Skeletal muscle cell (primary cell): Measurements from ENCODE around the gene RNF207.
A peak's percentile ranks its signal among the peaks of the same experiment; 100 is the strongest.

Experiments
- DNase-seq: peaks from one replicate; pipeline ENCODE4 v3.0.0-alpha.2; 2010; ENCODE audit warnings: low read depth
- H3K4me3 ChIP-seq: 2 replicates; pipeline ENCODE4 v1.5.1; 2011; ENCODE audit warnings: low read depth, mild to moderate bottlenecking, control low read depth, low read length, moderate library complexity

Gene RNF207

DNA sequence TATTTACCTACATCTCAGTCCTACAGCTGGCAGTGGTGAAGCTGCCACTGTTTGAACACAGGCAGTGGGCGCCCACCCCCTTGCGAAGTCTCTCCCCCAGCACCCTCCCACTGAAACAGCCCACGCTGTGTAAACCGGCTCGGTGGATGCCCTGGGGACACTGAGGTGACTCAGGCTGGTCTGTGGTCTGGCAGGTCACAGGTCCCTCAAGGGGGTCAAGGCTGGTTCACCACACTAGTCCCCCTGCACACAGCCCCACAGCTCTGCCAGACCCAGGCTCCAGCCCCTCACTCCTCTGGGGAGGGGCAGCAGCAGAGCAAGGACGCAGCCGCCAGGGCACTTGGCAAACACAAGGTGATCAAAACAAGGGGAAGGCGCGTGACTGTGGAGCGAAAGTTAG, 33.4 kb upstream of the RNF207 start:
- DNase-seq = no peak
- H3K4me3 ChIP-seq = no peak overlapping the region

- H3K4me3 ChIP-seq = no peak overlapping the region
- DNase-seq = no peak
Observed at GRCh38 chr1:6174621-6175410, 31.1 kb upstream of the RNF207 start.

GRCh38 chr1:6175411-6175828, 30.5 kb upstream of the RNF207 start:
- H3K4me3 ChIP-seq = no peak overlapping the region

GRCh38 chr1:6176779-6177178, 29.1 kb upstream of the RNF207 start:
- no peak overlapping the region for H3K4me3 ChIP-seq
- no peak for DNase-seq

More at GRCh38 chr1:6175411-6175828, 30.5 kb upstream of the RNF207 start:
- DNase-seq = no peak

GRCh38 chr1:6177681-6178380, 28.1 kb upstream of the RNF207 start:
- H3K4me3 ChIP-seq = no peak overlapping the region

GRCh38 chr1:6178751-6179563, 27.0 kb upstream of the RNF207 start:
- no peak overlapping the region for H3K4me3 ChIP-seq
- DNase-seq = no peak

More at GRCh38 chr1:6177681-6178380, 28.1 kb upstream of the RNF207 start:
- DNase-seq = no peak

GRCh38 chr1:6179564-6180175, 26.2 kb upstream of the RNF207 start:
- peak overlapping the region; percentile 18 for H3K4me3 ChIP-seq
- DNase-seq = no peak

- peak within 1 kb of the TSS; percentile 18 for H3K4me3 ChIP-seq
- DNase-seq = no peak
Observed at GRCh38 chr1:6180268-6180706, 25.6 kb upstream of the RNF207 start, which contains the start of gene CHD5. CHD5 (minus strand) TSS chr1:6180321; CDS start chr1:6180023, 298 bp downstream.

- no peak overlapping the region for H3K4me3 ChIP-seq
- DNase-seq = no peak
Observed at GRCh38 chr1:6180707-6181311, 25.1 kb upstream of the RNF207 start.

GRCh38 chr1:6181347-6181770, 24.6 kb upstream of the RNF207 start:
- H3K4me3 ChIP-seq = no peak overlapping the region
- no peak for DNase-seq

DNA sequence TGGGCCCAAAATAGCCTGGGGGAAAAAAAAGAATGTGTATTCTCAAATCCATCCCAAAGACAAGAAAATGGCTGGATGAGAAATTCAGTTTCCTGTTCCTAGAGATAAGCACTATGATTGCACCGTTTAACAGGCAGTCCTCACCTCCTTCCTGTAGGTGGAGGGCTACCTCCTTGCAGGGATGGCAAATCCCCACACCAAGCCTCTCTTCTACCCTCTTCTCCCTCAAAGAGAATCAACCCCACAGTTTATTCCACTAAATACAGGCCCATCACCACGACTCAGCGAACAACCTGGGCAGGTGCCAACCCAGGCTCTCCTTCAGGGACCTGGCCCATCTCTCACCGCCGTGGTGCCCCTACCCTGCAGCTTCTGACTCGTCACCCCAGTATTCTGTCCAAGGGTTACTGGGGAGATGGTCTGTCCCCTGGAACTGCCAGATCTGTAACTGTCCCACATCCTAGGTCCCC, 22.4 kb upstream of the RNF207 start:
- H3K4me3 ChIP-seq = no peak overlapping the region
- no peak for DNase-seq

GRCh38 chr1:6184083-6184783, 21.7 kb upstream of the RNF207 start:
- no peak overlapping the region for H3K4me3 ChIP-seq
- no peak for DNase-seq

DNA sequence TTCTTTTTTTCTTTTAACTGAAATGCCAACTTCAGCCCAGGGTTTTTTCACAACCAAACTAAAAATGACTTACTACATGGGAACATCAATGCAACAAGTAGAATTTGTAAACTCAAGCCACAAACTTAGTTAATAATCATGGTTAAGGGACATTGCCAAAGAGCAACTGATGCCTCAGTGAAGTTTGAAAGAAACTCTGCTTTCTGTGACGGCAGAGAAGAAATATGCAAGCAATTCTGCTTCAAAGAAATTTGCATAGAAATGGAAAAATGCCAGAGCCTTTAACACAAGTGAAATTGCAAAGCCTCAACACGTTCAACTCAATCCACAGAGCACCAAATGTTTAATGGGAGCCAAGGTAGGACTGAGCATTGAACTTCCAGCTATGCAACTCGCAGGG, 20.8 kb upstream of the RNF207 start:
- peak; percentile 26 for DNase-seq
- H3K4me3 ChIP-seq = no peak overlapping the region

DNA sequence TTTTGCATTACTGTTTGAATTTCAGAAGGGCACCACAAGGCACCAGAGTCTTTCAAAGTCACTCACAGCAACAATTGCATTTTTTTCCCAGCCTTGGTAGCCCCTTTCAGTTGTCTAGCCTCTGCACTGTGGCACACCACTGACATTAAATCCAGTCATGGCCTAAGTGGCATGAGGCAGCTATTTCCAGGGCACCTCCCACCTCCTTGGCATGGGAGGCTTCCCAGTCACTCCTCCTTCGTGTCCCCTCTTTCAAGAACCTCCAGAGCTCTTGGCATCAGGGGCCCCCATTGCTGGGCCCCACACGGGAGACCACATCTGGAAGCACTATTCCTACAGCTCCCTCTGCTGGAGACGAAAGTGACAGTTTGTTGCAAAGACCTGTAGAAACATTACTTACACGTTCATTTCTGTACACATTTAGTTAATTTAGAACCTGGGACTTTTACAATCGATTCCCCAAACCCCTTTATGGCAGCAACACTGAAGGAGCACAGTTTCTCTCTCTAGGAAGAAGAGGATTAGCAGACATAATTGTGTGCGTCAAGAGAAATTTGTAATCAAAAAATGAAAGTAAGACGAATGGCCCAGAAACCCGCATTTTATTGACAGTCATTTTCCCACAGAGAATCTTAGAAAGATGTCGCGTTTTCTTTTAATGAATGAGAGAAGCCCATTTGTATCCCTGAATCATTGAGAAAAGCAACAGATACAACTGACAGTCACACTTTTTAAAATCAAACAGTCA, 20.1 kb upstream of the RNF207 start:
- no peak overlapping the region for H3K4me3 ChIP-seq
- no peak for DNase-seq

DNA sequence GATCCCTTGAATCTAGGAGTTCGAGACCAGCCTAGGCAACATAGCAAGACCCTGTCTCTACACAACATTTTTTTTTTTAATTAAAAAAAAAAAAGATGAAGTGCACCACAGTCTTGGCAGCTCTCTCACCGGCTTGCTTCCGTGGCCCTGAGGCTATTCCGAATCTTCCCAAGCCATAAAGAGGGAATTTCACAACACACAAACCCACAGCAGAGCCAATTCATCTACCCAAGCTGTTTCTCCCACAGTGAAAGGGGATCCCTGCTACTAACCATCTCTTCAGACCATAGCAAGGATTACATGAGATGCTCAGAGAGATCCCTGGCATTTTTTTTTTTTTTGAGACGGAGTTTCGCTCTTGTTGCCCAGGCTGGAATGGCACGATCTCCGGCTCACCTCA, 17.5 kb upstream of the RNF207 start:
- no peak overlapping the region for H3K4me3 ChIP-seq
- DNase-seq = no peak

- no peak overlapping the region for H3K4me3 ChIP-seq
- DNase-seq = no peak
Observed at GRCh38 chr1:6191968-6192367, 14.0 kb upstream of the RNF207 start.

DNA sequence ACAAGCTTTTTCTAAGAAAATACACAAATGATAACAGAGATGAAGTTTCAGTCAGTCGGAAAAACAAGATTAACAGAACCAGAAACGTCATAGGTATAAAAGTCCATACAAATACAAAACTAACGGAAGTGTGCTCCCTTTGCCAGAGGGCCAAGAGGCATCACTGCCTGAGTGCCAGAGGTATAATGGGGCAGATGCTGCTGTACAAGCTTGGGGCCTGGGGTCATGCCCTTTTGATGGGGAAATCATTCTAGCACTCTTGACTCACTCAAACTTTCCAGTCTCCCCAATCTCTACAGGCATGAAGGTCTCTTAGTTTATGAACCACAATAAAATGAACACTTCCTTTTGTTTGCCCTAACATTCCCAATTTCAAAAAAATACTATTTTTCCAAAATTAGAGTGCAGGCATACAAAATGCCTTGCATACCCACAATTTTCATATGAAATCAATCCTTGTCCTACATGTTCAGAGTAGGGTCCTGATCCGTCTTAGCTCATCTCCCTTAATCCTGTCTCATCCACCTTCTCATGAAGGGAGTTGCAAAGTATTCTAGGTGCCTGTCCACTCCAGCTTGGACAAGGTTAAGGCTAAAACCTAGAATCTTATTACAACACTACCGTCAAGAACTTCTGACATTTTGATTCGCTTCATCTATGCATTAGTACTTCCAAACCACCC, 8.0 kb upstream of the RNF207 start:
- peak overlapping the region; percentile 99 for H3K4me3 ChIP-seq
- DNase-seq = no peak
